BJ (cell line): ENCODE results near the gene ZNF568. TPM values are rescaled to one million over a fixed set of nuclear protein-coding genes. Genes with fewer than 3 reads are reported as not detected.

Experiments
- CTCF ChIA-PET: fragments of 350-600 bp; formaldehyde crosslinking; extraction: SDS; loops from one replicate; lab custom pipeline; 2021; ENCODE audit warnings: antibody characterized with exemption, inconsistent platforms; lab: Yijun Ruan, JAX
- POLR2A ChIA-PET: fragments of 300-600 bp; sonication (Branson Sonifier 250); formaldehyde crosslinking; extraction: SDS; loops from one replicate; lab custom pipeline; 2021; ENCODE audit warnings: antibody characterized with exemption; lab: Charles Lee
- DNase-seq: peaks from one replicate; pipeline ENCODE4 v3.0.0-alpha.2; 2011; ENCODE audit warnings: low read depth
- H3K27me3 ChIP-seq: 2 replicates; pipeline ENCODE4 v1.6.0; 2011; ENCODE audit warnings: low read length; ENCODE audit not compliant: control insufficient read depth, insufficient read depth
- H3K36me3 ChIP-seq: 2 replicates; pipeline ENCODE4 v1.5.1; 2011; ENCODE audit warnings: low read length; ENCODE audit not compliant: control insufficient read depth, insufficient read depth
- H3K4me3 ChIP-seq: 2 replicates; pipeline ENCODE4 v1.5.1; 2011; ENCODE audit warnings: low read depth, mild to moderate bottlenecking, control low read depth, low read length
- polyA plus RNA-seq: library from polyadenylated mRNA; depleted of rRNA; stranded (reverse); fragments of >200 nt; gene quantifications from 2 replicates; pipeline ENCODE4 v1.2.3, GENCODE V29; 2011
- TF ChIP-seq, protein P1 (sequence below): IDR thresholded peaks from 2 replicates; pipeline ENCODE4 v1.5.1; 2011; ENCODE audit warnings: low read depth, mild to moderate bottlenecking, control low read depth, inconsistent platforms, low read length, moderate library complexity; ENCODE audit not compliant: insufficient read depth

The ZNF568 gene
- polyA plus RNA-seq, 1 experiment, result 5.4 TPM

DNA sequence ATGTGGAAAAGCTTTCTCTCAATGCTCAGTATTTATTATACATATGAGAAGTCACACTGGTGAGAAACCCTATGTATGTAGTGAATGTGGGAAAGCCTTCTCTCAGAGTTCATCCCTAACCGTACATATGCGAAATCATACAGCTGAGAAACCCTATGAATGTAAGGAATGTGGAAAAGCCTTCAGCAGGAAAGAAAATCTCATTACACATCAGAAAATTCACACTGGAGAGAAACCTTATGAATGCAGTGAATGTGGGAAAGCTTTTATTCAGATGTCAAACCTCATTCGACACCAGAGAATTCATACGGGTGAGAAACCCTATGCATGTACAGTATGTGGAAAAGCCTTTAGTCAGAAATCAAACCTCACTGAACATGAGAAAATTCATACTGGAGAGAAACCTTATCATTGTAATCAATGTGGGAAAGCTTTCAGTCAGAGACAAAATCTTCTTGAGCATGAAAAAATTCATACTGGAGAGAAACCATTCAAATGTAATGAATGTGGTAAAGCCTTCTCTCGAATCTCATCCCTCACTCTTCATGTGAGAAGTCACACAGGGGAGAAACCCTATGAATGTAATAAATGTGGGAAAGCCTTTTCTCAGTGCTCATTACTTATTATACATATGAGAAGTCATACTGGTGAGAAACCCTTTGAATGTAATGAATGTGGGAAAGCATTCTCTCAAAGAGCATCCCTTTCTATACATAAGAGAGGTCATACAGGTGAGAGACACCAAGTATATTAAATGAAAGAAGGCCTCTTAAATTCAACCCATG is 34.4 kb downstream of the ZNF568 start:
- POLR2A ChIA-PET, result no interaction called here
- TF ChIP-seq, protein P1, sequence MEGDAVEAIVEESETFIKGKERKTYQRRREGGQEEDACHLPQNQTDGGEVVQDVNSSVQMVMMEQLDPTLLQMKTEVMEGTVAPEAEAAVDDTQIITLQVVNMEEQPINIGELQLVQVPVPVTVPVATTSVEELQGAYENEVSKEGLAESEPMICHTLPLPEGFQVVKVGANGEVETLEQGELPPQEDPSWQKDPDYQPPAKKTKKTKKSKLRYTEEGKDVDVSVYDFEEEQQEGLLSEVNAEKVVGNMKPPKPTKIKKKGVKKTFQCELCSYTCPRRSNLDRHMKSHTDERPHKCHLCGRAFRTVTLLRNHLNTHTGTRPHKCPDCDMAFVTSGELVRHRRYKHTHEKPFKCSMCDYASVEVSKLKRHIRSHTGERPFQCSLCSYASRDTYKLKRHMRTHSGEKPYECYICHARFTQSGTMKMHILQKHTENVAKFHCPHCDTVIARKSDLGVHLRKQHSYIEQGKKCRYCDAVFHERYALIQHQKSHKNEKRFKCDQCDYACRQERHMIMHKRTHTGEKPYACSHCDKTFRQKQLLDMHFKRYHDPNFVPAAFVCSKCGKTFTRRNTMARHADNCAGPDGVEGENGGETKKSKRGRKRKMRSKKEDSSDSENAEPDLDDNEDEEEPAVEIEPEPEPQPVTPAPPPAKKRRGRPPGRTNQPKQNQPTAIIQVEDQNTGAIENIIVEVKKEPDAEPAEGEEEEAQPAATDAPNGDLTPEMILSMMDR, result no peak
- CTCF ChIA-PET, result no interaction called here
- Histone ChIP-seq H3K27me3 (no peaks in the 10 kb centered on the region), H3K4me3 (no peak overlapping the region), H3K36me3 (peaks cover 4% of the 10 kb centered on the region; the same call in 1 of the 2 replicates)
- no peak for DNase-seq

DNA sequence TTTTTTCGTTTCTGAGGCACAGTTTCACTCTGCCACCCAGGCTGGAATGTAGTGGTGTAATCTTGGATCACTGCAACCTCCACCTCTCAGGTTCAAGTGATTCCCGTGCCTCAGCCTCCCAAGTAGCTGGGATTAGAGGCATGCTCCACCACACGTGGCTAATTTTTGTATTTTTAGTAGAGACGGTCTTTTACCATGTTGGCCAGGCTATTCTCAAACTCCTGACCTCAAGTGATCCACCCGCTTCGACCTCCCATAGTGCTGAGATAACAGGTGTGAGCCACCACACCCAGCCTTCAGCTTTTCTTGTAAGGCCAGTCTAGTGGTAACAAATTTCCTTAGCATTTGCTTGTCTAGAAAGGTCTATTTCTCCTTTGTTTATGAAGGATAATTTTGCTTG is 46.2 kb downstream of the ZNF568 start:
- Histone ChIP-seq H3K4me3 (no peak overlapping the region), H3K27me3 (no peaks in the 10 kb centered on the region), H3K36me3 (no peaks in the 10 kb centered on the region)
- TF ChIP-seq, protein P1, result no peak
- ChIA-PET CTCF (no interaction called here), POLR2A (no interaction called here)
- DNase-seq, result no peak

DNA sequence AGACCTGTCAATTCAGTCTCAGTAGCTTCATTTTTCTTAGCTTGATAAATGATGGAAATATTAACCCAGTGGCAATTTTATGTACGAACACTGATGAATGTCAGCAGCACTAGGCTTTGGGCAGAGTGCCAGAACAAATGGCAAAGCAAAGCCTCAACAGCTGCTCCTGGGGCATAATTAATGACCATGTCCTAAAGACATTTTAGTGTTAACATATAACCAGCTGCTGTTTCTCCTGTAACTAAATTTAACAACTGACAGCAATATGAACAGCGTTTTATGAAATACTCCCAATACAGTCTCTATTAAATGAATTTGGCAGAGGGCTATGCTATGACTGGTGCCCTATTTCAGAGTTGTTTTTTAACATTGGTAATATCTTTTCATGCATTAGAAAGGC is 47.1 kb downstream of the ZNF568 start:
- ChIA-PET CTCF (interaction anchor here (1.5 kb wide), 1 partner anchor 10 kb away, joined by 4 read pairs; no protein-coding TSS in a partner anchor), POLR2A (no interaction called here)
- Histone ChIP-seq H3K36me3 (no peaks in the 10 kb centered on the region), H3K27me3 (no peaks in the 10 kb centered on the region), H3K4me3 (no peak overlapping the region)
- TF ChIP-seq, protein P1, result no peak
- DNase-seq, result no peak

DNA sequence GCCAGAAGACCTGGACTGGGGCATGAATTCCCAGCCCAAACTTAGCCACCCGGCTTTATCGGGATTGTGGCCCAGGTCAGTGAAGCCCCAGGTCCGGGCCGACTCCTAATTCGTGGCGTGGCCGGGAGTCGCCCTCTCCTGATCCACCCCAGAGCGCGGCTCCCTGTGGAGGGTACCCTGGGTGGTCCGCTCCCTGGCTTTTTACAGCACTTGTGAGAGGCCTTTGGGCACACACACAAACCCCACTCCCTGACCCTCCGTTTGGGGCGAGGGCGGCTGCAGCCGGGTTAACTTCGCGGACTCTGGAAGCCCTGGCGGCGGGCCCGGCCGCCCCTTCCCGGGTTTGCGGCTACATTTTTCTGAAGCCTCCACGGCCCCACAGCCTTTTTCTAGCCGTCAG is 56.4 kb downstream of the ZNF568 start:
- ChIA-PET CTCF (interaction anchor here (0.6 to 1.4 kb wide), 8 partner anchors 8 to 629 kb away, joined by 3 to 7 read pairs (median 4); partner anchors contain the start of gene ZNF420), POLR2A (no interaction called here)
- H3K27me3 ChIP-seq, result no peaks in the 10 kb centered on the region
- TF ChIP-seq, protein P1, result no peak
- H3K4me3 ChIP-seq, result peak overlapping the region; percentile 49
- no peak for DNase-seq
- no peaks in the 10 kb centered on the region for H3K36me3 ChIP-seq

DNA sequence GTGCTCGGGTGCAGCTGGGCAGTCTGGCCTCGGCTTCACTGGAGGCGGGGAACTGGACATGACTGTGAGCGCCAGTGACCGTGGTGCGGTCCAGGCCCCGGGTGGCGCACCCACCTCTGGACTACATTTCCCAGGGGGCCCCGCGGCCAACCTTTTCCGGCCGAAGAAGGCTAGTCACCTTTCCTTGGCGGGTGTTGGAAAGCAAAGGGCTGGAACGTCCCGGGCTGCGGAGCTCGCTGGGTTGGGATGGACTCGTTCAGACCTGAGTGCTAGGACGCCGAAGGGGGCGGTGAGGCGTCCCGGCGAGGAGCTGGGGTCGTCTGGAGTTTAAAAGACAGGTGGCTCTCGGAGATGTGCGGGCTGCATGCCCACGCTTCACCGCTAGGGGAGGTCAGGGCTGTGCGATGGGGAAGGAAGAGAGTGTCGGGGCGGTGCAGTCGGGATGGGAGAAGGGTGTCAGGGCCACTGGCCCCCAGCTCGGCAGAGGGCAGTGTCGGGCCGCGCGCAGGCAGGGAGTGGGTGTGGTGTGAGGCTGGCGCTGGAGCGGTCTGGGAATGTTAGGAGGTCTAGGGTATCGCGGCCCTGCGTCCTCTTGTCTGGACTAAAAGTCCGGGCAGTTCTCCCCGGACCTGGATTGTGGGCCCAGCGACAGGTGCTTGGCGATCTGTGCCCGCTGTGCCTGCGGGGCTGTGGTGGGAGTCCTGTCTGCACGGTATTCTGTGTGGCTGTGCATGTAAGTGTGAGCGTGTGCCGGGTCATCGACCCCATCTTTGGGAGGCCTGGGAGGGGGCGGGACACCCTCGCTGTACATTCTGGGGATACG is 57.1 kb downstream of the ZNF568 start:
- TF ChIP-seq, protein P1, result peak; percentile 98
- no peaks in the 10 kb centered on the region for H3K36me3 ChIP-seq
- peak overlapping the region; percentile 49 for H3K4me3 ChIP-seq
- DNase-seq, result peak; percentile 4
- POLR2A ChIA-PET, result no interaction called here
- CTCF ChIA-PET, result interaction anchor here (0.5 to 1.6 kb wide), 12 partner anchors 9 to 628 kb away, joined by 3 to 7 read pairs (median 4); partner anchors contain the start of gene ZNF420
- no peaks in the 10 kb centered on the region for H3K27me3 ChIP-seq
